B cell (primary cell): ENCODE data around the gene AFAP1L1. TPM values are rescaled to one million over a fixed set of nuclear protein-coding genes. Genes with fewer than 3 reads are reported as not detected.

Experiments used
- ATAC-seq: fragments of 200-7000 bp; cut with Tn5 transposase; one replicate; pipeline ENCODE4 v1.10.0; 2021; ENCODE audit warnings: low read depth, mild to moderate bottlenecking, moderate number of reproducible peaks, moderate library complexity
- CTCF ChIA-PET: fragments of 350-600 bp; sonication (Branson Sonifier 250); formaldehyde crosslinking; loops from one replicate; lab custom pipeline; 2021; ENCODE audit warnings: antibody characterized with exemption, inconsistent platforms; lab: Charles Lee
- POLR2A ChIA-PET: fragments of 350-600 bp; sonication (Branson Sonifier 250); formaldehyde crosslinking; loops from one replicate; lab custom pipeline; 2021; ENCODE audit warnings: antibody characterized with exemption; lab: Charles Lee
- DNase-seq: peaks from one replicate; pipeline ENCODE4 v3.0.0; 2013
- H2AFZ ChIP-seq: 2 replicates; pipeline ENCODE4 v1.6.1; 2012; ENCODE audit warnings: mild to moderate bottlenecking, low read depth, low read length; ENCODE audit not compliant: insufficient read depth, poor library complexity, severe bottlenecking
- H3K27ac ChIP-seq, 2 donors: 1 replicate in 1 of 2; 2 replicates in 1 of 2; pipeline ENCODE4 v1.5.1; 2012 to 2013; ENCODE audit warnings: low read length in 2 of 2, mild to moderate bottlenecking in 2 of 2, moderate library complexity in 1 of 2
- H3K27me3 ChIP-seq, 4 experiments: fragments of 200-600 bp in 1 of 4; sonication (generic) in 1 of 4; replicated peaks in 1 of 4; 1 replicate in 2 of 4; 2 replicates in 2 of 4; pipeline versions ENCODE4 v1.6.1 to v1.7.0; 2013 to 2016; ENCODE audit warnings: low read length in 3 of 4, mild to moderate bottlenecking in 2 of 4, mixed read lengths in 1 of 4, moderate library complexity in 1 of 4; ENCODE audit not compliant: insufficient read depth in 4 of 4, control insufficient read depth in 3 of 4; ENCODE audit errors: control extremely low read depth in 1 of 4
- H3K36me3 ChIP-seq, 2 experiments: replicated peaks in 1 of 2; 1 replicate in 1 of 2; 2 replicates in 1 of 2; pipeline versions ENCODE4 v1.6.1 to v1.7.1; 2013; ENCODE audit warnings: low read length in 1 of 2; ENCODE audit not compliant: insufficient read depth in 2 of 2, control insufficient read depth in 1 of 2; ENCODE audit errors: control extremely low read depth in 1 of 2, extremely low read depth in 1 of 2
- H3K4me1 ChIP-seq, 2 donors: fragments of 200-600 bp in 1 of 2; sonication (generic) in 1 of 2; 1 replicate in 1 of 2; 2 replicates in 1 of 2; pipeline versions ENCODE4 v1.5.1 to v1.6.1; 2013 to 2017; ENCODE audit warnings: low read length in 2 of 2; ENCODE audit not compliant: control insufficient read depth in 2 of 2, insufficient read depth in 2 of 2
- H3K4me2 ChIP-seq: replicated peaks from 2 replicates; pipeline ENCODE3; 2012; ENCODE audit warnings: mild to moderate bottlenecking, low read depth, low read length; ENCODE audit not compliant: poor library complexity, severe bottlenecking
- H3K4me3 ChIP-seq, 5 experiments: fragments of 200-600 bp in 1 of 5; sonication (generic) in 1 of 5; 1 replicate in 3 of 5; 2 replicates in 2 of 5; pipeline versions ENCODE4 v1.5.1 to v1.7.0; 2011 to 2016; ENCODE audit warnings: low read length in 4 of 5, mild to moderate bottlenecking in 4 of 5, low read depth in 2 of 5, control low read depth in 1 of 5, moderate library complexity in 1 of 5; ENCODE audit not compliant: insufficient read depth in 1 of 5; ENCODE audit errors: control extremely low read depth in 1 of 5, extremely low read depth in 1 of 5
- H3K79me2 ChIP-seq: fragments of 200-600 bp; sonication (generic); one replicate; pipeline ENCODE4 v1.6.0; 2016; ENCODE audit warnings: low read length; ENCODE audit not compliant: control insufficient read depth, insufficient read depth
- H3K9ac ChIP-seq: fragments of 200-600 bp; sonication (generic); 2 replicates; pipeline ENCODE4 v1.6.1; 2017; ENCODE audit warnings: mild to moderate bottlenecking, low read length, moderate library complexity
- H3K9me3 ChIP-seq, 3 donors: one replicate each; pipeline versions ENCODE4 v1.6.1 to v1.7.1; 2013; ENCODE audit warnings: low read length in 2 of 3; ENCODE audit not compliant: control insufficient read depth in 2 of 3, insufficient read depth in 1 of 3; ENCODE audit errors: control extremely low read depth in 1 of 3
- H4K20me1 ChIP-seq: 2 replicates; pipeline ENCODE4 v1.6.0; 2012; ENCODE audit warnings: mild to moderate bottlenecking, low read length; ENCODE audit not compliant: insufficient read depth, control insufficient read depth, poor library complexity, severe bottlenecking
- H3K27ac Mint-ChIP-seq: one replicate; pipeline ENCODE4 v1.8.0; 2021; ENCODE audit warnings: mixed read lengths
- H3K27me3 Mint-ChIP-seq: one replicate; pipeline ENCODE4 v1.8.0; 2021; ENCODE audit warnings: mixed read lengths
- H3K4me1 Mint-ChIP-seq: one replicate; pipeline ENCODE4 v1.8.0; 2021; ENCODE audit warnings: mixed read lengths
- H3K4me3 Mint-ChIP-seq: one replicate; pipeline ENCODE4 v1.8.0; 2021; ENCODE audit warnings: mixed read lengths
- H3K9me3 Mint-ChIP-seq: one replicate; pipeline ENCODE4 v1.8.0; 2022; ENCODE audit warnings: mixed read lengths; ENCODE audit not compliant: insufficient read depth
- EZH2 ChIP-seq: IDR thresholded peaks from 2 replicates; pipeline ENCODE4 v1.6.1; 2012; ENCODE audit warnings: borderline replicate concordance, low read depth, mild to moderate bottlenecking, moderate library complexity, low read length; ENCODE audit not compliant: insufficient read depth, poor library complexity, severe bottlenecking
- WGBS: methylation state at CpG from one replicate; pipeline ENCODE4 v1.1.5; 2013; ENCODE audit warnings: missing lambda C conversion rate; ENCODE audit not compliant: insufficient coverage; 5-methylcytosine and 5-hydroxymethylcytosine counted together
- intact Hi-C: fragments of 100-400 bp; cut with micrococcal nuclease; formaldehyde crosslinking; loops from one replicate; pipeline ENCODE4 v1.10.0; 2022
- polyA plus RNA-seq: library from polyadenylated mRNA; depleted of rRNA; stranded (reverse); fragments of >200 nt; gene quantifications from 2 replicates; pipeline ENCODE4 v1.2.3, GENCODE V29; 2012
- total RNA-seq, 2 donors: library from RNA; stranded (reverse); fragments of 120-200 nt in 1 of 2; gene quantifications; 1 replicate in 1 of 2; 2 replicates in 1 of 2; pipeline versions ENCODE4 v1.2.3 to v1.2.4, GENCODE V29; 2013 to 2022
- TF ChIP-seq, protein P1 (sequence below): fragments of 200-600 bp; IDR thresholded peaks from one replicate; pipeline ENCODE4 v1.8.0; 2022; ENCODE audit warnings: antibody characterized with exemption, mild to moderate bottlenecking

Gene AFAP1L1
- total and polyA plus RNA-seq, 2 donors (not counting 1 experiment from before 2014, with no cell fraction given), result not detected

GRCh38 chr5:149283626-149284480 is 12.2 kb downstream of the AFAP1L1 start:
- Histone ChIP-seq H4K20me1 (no peaks in the 10 kb centered on the region), H3K9ac (no peak overlapping the region), H3K4me3 (no peak overlapping the region), H3K27me3 (peaks cover 0 to 4% (median 2%) of the 10 kb centered on the region in 4 experiments), H3K79me2 (no peaks in the 10 kb centered on the region), H3K27ac (no peak overlapping the region), H3K36me3 (no peaks in the 10 kb centered on the region), H3K4me2 (no peak overlapping the region), H2AFZ (no peak overlapping the region), H3K4me1 (no peaks in the 10 kb centered on the region), H3K9me3 (peaks cover 0 to 3% (median 0%) of the 10 kb centered on the region in 3 donors)
- WGBS, result 78% methylated on average over 6 of the region's 11 CpGs
- POLR2A ChIA-PET, result no interaction called here
- CTCF ChIA-PET, result no interaction called here
- H3K4me3 Mint-ChIP-seq, result no peak overlapping the region
- no peaks in the 10 kb centered on the region for H3K4me1 Mint-ChIP-seq
- ATAC-seq, result no peak
- TF ChIP-seq, protein P1, sequence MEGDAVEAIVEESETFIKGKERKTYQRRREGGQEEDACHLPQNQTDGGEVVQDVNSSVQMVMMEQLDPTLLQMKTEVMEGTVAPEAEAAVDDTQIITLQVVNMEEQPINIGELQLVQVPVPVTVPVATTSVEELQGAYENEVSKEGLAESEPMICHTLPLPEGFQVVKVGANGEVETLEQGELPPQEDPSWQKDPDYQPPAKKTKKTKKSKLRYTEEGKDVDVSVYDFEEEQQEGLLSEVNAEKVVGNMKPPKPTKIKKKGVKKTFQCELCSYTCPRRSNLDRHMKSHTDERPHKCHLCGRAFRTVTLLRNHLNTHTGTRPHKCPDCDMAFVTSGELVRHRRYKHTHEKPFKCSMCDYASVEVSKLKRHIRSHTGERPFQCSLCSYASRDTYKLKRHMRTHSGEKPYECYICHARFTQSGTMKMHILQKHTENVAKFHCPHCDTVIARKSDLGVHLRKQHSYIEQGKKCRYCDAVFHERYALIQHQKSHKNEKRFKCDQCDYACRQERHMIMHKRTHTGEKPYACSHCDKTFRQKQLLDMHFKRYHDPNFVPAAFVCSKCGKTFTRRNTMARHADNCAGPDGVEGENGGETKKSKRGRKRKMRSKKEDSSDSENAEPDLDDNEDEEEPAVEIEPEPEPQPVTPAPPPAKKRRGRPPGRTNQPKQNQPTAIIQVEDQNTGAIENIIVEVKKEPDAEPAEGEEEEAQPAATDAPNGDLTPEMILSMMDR, result no peak
- TF ChIP-seq EZH2, result no peak
- no peak overlapping the region for H3K27ac Mint-ChIP-seq
- intact Hi-C loops, result no loop called here
- H3K27me3 Mint-ChIP-seq, result peaks cover 17% of the 10 kb centered on the region
- no peak for DNase-seq
- no peaks in the 10 kb centered on the region for H3K9me3 Mint-ChIP-seq

- Histone ChIP-seq H3K9ac (no peak overlapping the region), H3K4me2 (no peak overlapping the region), H3K9me3 (peaks cover 0 to 3% (median 0%) of the 10 kb centered on the region in 3 donors), H2AFZ (no peak overlapping the region), H3K79me2 (no peaks in the 10 kb centered on the region), H3K4me1 (no peaks in the 10 kb centered on the region), H3K27ac (no peak overlapping the region), H4K20me1 (no peaks in the 10 kb centered on the region), H3K36me3 (no peaks in the 10 kb centered on the region), H3K27me3 (peaks cover 0 to 4% (median 2%) of the 10 kb centered on the region in 4 experiments), H3K4me3 (no peak overlapping the region)
- ATAC-seq (no peak), DNase-seq (no peak)
- POLR2A ChIA-PET, result no interaction called here
- intact Hi-C loops, result no loop called here
- TF ChIP-seq, protein P1, result no peak
- no peak for TF ChIP-seq EZH2
- H3K27ac Mint-ChIP-seq, result no peak overlapping the region
- 74% methylated on average over 4 of the region's 5 CpGs for WGBS
- no peaks in the 10 kb centered on the region for H3K4me1 Mint-ChIP-seq
- no peak overlapping the region for H3K4me3 Mint-ChIP-seq
- CTCF ChIA-PET, result no interaction called here
- H3K9me3 Mint-ChIP-seq, result no peaks in the 10 kb centered on the region
- peaks cover 12% of the 10 kb centered on the region for H3K27me3 Mint-ChIP-seq
These were observed 12.8 kb downstream of the AFAP1L1 start for GRCh38 chr5:149284501-149284900.
